NCI-H774 (cell line): ENCODE measurements around the gene IGFBP3.

Experiments
- DNase-seq: peaks from one replicate; lab custom pipeline; 2025; lab: John Stamatoyannopoulos, UW

IGFBP3 gene

GRCh38 chr7:45891462-45892402 is 29.3 kb downstream of the IGFBP3 start:
- no peak for DNase-seq

GRCh38 chr7:45890902-45891461 is 30.1 kb downstream of the IGFBP3 start:
- DNase-seq = peak; percentile 27

GRCh38 chr7:45890125-45890901 is 30.8 kb downstream of the IGFBP3 start:
- DNase-seq = no peak

- no peak for DNase-seq
Observed at GRCh38 chr7:45889367-45890067, 31.6 kb downstream of the IGFBP3 start.

GRCh38 chr7:45888993-45889366 is 32.1 kb downstream of the IGFBP3 start:
- no peak for DNase-seq

GRCh38 chr7:45888185-45888992 is 32.7 kb downstream of the IGFBP3 start, which contains the start of gene IGFBP1:
TSS of gene IGFBP1 (plus strand) at chr7:45888488. CDS start at chr7:45888653, 165 bp downstream.
- no peak for DNase-seq

- DNase-seq = no peak
Observed at GRCh38 chr7:45886931-45887667, 34.0 kb downstream of the IGFBP3 start.

GRCh38 chr7:45885264-45885882 is 35.7 kb downstream of the IGFBP3 start:
- no peak for DNase-seq

GRCh38 chr7:45884136-45884535 is 36.9 kb downstream of the IGFBP3 start:
- DNase-seq = no peak

GRCh38 chr7:45882465-45882810 is 38.6 kb downstream of the IGFBP3 start:
- DNase-seq = peak; percentile 87

- DNase-seq = no peak
Observed at GRCh38 chr7:45881759-45882464, 39.2 kb downstream of the IGFBP3 start.

GRCh38 chr7:45881280-45881758 is 39.8 kb downstream of the IGFBP3 start:
- no peak for DNase-seq

GRCh38 chr7:45880433-45880860 is 40.6 kb downstream of the IGFBP3 start:
- DNase-seq = no peak

- no peak for DNase-seq
Observed at GRCh38 chr7:45878457-45879144, 42.5 kb downstream of the IGFBP3 start.

GRCh38 chr7:45876519-45876918 is 44.6 kb downstream of the IGFBP3 start:
- DNase-seq = no peak

GRCh38 chr7:45874408-45875131 is 46.5 kb downstream of the IGFBP3 start:
- DNase-seq = no peak

- DNase-seq = no peak
Observed at GRCh38 chr7:45873355-45873754, 47.7 kb downstream of the IGFBP3 start.

GRCh38 chr7:45873035-45873354 is 48.1 kb downstream of the IGFBP3 start, which contains the start of gene CCDC201:
TSS of gene CCDC201 (minus strand) at chr7:45873082. CDS start at chr7:45873007, 75 bp downstream.
- DNase-seq = no peak
